IgD-negative memory B cell (primary cell): ENCODE data around the gene GCN1. TPM values are rescaled to one million over a fixed set of nuclear protein-coding genes. Genes with fewer than 3 reads are reported as not detected.
A peak's percentile ranks its signal among the peaks of the same experiment; 100 is the strongest.

Experiments
- H3K27ac Mint-ChIP-seq, 3 donors: one replicate each; pipeline ENCODE4 v1.8.0; 2020 to 2022; ENCODE audit warnings: mild to moderate bottlenecking in 3 of 3, mixed read lengths in 3 of 3, moderate library complexity in 1 of 3
- H3K27me3 Mint-ChIP-seq: one replicate; pipeline ENCODE4 v1.8.0; 2021; ENCODE audit warnings: mixed read lengths
- H3K36me3 Mint-ChIP-seq: one replicate; pipeline ENCODE4 v1.8.0; 2020; ENCODE audit warnings: mild to moderate bottlenecking, mixed read lengths
- H3K4me1 Mint-ChIP-seq, 3 donors: one replicate each; pipeline ENCODE4 v1.8.0; 2020 to 2022; ENCODE audit warnings: mixed read lengths in 3 of 3, mild to moderate bottlenecking in 1 of 3
- H3K4me3 Mint-ChIP-seq, 4 donors: one replicate each; pipeline ENCODE4 v1.8.0; 2020 to 2022; ENCODE audit warnings: mild to moderate bottlenecking in 4 of 4, mixed read lengths in 4 of 4, moderate library complexity in 3 of 4
- H3K9me3 Mint-ChIP-seq, 3 donors: one replicate each; pipeline ENCODE4 v1.8.0; 2020 to 2021; ENCODE audit warnings: mixed read lengths in 3 of 3, mild to moderate bottlenecking in 1 of 3
- polyA plus RNA-seq: library from polyadenylated mRNA; unstranded; fragments of 300-500 nt; fragmentation: Illumina TruSeq; gene quantifications from one replicate; pipeline ENCODE4 v1.2.3, GENCODE V29; 2021

The GCN1 gene
- polyA plus RNA-seq, 1 donor from 2014 or later: 18.4 TPM

DNA sequence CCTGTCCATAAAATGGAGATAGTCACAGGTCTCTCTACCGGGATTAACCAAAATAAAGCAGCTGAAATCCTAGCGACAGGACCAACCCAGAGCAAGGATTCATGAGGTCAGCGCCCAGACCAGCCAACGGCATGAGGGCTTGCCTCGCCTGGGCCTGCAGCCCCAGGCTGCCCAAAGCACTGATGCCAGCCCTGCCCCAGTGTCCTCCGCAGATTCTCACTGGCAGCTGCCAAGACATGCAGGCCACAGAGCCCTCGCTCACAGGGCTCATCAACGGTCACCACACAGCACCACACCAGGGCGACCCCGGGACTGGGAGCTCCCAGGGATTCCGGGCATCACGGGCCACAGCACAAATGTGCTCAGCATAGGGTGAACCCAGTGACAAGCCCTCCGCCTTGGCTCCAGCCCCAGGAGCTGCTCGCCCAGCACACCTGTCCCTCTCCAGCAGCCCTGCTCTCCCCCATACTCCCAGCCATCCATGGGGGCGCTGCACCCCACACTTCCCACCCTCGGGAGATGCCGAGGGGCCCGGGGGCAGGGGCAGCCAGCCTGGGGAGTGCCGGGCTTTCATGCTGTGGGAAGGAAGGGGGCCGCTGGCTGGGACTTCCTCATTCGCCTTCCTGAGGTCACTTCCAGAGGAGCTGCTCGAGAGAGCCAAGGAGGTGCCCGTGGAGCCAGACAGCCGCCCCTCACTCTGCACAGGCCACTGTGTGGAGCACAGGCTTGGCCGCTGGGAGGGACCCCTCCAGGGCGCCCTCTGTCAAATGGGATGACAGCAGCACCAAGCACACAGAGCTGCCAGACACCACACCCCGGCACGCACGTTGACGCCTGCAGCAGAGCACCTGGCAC, 92.1 kb downstream of the GCN1 start:
- H3K27me3 Mint-ChIP-seq: no peaks in the 10 kb centered on the region
- H3K4me1 Mint-ChIP-seq: peaks cover 2 to 18% (median 10%) of the 10 kb centered on the region in 3 donors
- H3K4me3 Mint-ChIP-seq: no peak overlapping the region
- H3K27ac Mint-ChIP-seq: no peak overlapping the region
- peaks cover 5% of the 10 kb centered on the region for H3K36me3 Mint-ChIP-seq
- H3K9me3 Mint-ChIP-seq: no peaks in the 10 kb centered on the region

DNA sequence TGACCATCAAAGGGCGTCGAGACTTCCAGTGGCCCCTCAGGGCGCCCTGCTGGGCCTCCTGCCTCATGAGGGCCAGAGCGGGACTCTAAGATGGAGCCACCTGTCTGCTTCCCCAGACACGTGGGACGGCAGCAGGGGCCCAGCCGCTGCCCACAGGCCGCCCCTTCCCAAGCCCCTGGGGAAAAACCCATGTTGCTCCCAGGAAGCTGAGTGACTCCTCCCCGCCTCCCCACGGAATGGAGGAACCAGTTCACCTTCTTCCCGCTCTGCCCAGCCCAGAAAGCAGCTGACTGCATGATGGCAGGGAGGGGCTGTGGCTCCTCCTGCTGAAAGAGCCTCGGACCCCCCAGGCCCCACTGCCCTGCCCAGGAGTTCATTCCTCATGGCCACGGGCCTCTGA, 92.9 kb downstream of the GCN1 start:
- Mint-ChIP-seq H3K4me1 (peaks cover 2 to 17% (median 10%) of the 10 kb centered on the region in 3 donors), H3K9me3 (no peaks in the 10 kb centered on the region), H3K27me3 (no peaks in the 10 kb centered on the region), H3K4me3 (peak overlapping the region in 2 of 4 donors; percentile 63 to 77), H3K36me3 (peaks cover 5% of the 10 kb centered on the region), H3K27ac (peak overlapping the region in 1 of 3 donors; percentile 29)

DNA sequence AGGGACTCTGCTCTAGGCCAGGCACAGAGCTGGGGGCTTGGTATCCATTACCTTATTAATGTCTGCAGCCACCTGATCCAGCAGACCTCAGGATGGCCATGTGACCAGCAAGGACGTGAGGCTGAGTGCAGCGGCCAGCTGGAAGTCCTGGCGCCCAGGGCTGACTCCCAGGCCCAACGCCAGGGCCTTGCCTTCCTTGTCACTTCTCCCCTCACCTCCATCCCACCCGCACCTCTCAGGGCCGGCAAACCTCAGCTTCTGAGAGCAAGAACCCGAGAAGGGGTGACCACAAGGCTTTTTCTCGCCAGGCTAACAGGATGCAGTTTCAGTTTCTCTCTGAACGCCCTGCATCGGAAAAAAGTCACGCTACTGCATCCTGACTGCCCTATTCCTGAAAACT, 93.3 kb downstream of the GCN1 start:
- peak overlapping the region in 1 of 3 donors; percentile 29 for H3K27ac Mint-ChIP-seq
- peaks cover 2 to 15% (median 7%) of the 10 kb centered on the region in 3 donors for H3K4me1 Mint-ChIP-seq
- H3K9me3 Mint-ChIP-seq: no peaks in the 10 kb centered on the region
- no peaks in the 10 kb centered on the region for H3K27me3 Mint-ChIP-seq
- H3K36me3 Mint-ChIP-seq: peaks cover 5% of the 10 kb centered on the region
- peak overlapping the region in 2 of 4 donors; percentile 63 to 77 for H3K4me3 Mint-ChIP-seq

DNA sequence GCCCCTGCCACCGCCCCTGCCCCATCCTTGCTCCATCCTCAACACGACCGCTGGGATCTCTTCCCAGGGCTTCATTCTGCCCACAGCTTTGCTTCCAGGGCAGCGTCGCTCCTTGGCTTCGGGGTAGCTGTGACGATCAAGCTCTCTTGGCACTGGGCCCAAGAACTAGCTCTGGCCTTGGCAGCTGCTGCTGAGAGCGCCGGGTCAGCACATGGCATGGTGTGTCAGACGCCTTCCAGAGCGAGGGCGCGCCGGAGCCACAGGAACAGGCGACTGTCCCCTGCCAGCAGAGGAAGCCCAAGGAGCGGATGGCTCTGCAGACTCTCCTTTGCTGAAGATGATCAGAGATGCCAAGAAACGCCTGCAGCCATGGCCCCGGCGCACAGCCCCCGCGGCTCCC, 93.9 kb downstream of the GCN1 start:
- Mint-ChIP-seq H3K4me1 (peaks cover 2 to 12% (median 4%) of the 10 kb centered on the region in 3 donors), H3K36me3 (peaks cover 5% of the 10 kb centered on the region), H3K4me3 (no peak overlapping the region), H3K27me3 (no peaks in the 10 kb centered on the region), H3K9me3 (no peaks in the 10 kb centered on the region), H3K27ac (no peak overlapping the region)

DNA sequence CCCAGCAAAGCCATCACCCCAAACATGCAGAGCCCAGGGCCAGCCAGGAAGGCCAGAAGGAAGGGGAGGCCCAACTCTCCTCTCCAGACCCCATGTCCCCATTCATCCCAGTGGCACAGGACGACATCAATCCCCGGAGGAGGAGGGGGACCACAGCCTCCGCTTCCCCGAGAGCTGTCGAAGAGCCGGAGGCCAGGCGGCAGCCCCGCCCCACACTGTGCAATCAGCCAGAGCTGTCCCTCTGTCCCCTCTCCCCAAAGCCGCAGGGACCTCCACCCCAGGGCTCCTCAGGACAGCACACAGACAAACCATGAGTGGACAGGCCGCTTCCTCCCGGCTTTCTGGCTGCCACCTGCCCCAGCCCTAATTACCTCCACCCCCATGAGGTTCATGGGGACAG, 94.8 kb downstream of the GCN1 start:
- Mint-ChIP-seq H3K4me1 (peaks cover 0 to 10% (median 2%) of the 10 kb centered on the region in 3 donors), H3K4me3 (no peak overlapping the region), H3K36me3 (peaks cover 2% of the 10 kb centered on the region), H3K27me3 (no peaks in the 10 kb centered on the region), H3K27ac (no peak overlapping the region), H3K9me3 (no peaks in the 10 kb centered on the region)

DNA sequence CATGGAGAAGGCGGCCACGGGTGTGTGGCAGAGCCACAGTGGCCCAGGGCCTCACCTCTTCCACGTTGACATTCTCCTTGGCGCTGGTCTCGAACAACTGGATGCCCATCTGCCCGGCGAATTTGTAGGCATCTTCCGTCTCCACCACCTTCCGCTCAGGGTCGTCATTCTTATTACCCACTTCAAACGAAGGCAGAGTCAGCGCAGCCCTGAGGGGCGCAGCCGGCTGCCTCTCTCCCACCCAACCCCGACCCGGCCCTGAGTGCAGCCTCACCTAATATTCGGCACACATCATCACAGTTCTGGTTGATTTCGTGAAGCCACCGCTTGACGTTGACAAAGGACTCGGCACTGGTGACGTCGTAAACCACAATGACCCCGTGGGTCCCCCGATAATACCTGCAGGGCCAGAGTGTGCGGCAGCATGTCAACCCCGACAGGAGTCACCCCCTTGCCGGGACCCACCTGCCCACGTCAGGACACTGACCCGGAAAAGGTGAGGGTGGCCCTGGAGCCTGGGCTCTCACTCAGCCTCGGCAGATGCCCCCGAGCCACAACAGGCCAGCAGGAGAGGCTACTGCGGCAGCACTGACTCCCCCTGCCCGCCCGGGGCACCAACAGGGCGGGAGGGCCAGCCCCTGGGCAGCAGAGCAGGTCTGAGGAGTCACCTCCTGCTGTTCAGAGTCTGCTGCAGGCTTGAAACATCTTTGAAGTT, 95.6 kb downstream of the GCN1 start:
- Mint-ChIP-seq H3K27ac (no peak overlapping the region), H3K4me1 (peaks cover 0 to 10% (median 2%) of the 10 kb centered on the region in 3 donors), H3K27me3 (no peaks in the 10 kb centered on the region), H3K36me3 (peaks cover 2% of the 10 kb centered on the region), H3K9me3 (no peaks in the 10 kb centered on the region), H3K4me3 (no peak overlapping the region)

DNA sequence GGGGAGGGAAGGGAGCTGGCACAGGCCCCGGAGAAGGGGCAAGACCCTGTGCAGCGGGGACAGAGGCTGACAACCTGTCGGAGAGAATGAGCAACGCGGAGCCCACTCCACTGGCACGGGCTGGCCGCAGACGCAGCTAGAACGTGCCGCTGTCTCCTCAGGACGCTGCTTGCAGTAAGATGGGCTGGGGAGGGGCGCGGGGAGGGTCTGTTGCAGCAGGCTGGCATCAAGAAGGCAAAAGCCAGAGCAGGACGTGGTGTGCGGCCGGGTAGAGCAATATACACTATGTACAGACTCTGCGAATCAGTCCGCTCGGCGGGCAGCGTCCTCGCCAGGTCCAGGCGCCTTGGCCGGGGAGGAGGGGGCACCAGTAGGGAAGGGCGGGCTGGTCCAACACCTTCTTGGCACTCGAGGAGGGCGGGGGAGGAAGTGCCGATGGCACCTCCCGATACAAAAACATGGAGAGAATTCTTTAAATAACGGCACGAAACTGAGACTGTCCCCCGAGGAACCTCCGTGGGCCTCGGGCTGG, 97.8 kb downstream of the GCN1 start:
- H3K9me3 Mint-ChIP-seq: no peaks in the 10 kb centered on the region

DNA sequence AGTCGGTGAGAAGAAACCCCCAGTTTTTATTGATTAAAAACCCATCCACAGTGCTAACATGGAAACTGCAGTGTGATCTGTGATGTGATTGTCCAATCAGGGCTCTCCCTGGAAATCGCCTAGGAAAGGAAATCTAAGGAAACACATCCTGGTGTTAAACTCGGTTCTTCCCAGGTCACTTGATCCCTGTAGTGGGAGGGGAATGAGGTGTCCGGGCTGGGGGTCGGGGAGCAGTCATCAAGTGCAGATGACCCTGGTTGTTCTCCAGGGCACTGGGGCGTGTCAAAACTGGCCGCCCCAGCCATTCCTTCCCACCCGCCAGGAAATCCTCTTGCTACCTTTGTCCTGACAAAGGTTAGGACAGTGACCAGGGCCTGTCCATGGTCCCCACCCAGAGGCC, 98.8 kb downstream of the GCN1 start:
- Mint-ChIP-seq H3K9me3 (no peaks in the 10 kb centered on the region), H3K4me3 (no peak overlapping the region), H3K27me3 (no peaks in the 10 kb centered on the region), H3K4me1 (no peaks in the 10 kb centered on the region), H3K27ac (no peak overlapping the region), H3K36me3 (peaks cover 5% of the 10 kb centered on the region)

More for the DNA sequence above, 97.8 kb downstream of the GCN1 start:
- peaks cover 0 to 6% (median 2%) of the 10 kb centered on the region in 3 donors for H3K4me1 Mint-ChIP-seq
- no peak overlapping the region for H3K27ac Mint-ChIP-seq
- no peaks in the 10 kb centered on the region for H3K27me3 Mint-ChIP-seq
- no peak overlapping the region for H3K4me3 Mint-ChIP-seq
- H3K36me3 Mint-ChIP-seq: peaks cover 2% of the 10 kb centered on the region

DNA sequence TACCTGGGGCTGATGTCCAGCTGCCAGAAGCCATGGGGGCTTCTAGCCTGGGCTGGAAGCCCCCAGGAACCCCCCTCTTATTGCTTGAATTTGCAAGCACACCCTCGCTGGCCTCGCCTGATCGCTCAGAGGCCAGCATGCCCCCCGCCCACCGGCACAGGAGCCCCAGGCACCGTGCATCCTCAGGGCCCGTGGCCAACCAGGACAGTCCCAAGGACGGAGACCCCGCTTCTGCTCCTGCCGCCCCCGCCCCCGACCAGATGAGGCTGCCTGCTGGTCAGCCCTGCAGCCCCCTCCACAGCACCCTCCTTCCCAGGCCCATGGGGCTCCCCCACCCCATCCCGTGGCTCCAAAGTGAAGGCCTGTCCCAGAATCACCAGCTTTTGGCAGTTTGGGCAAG, 99.2 kb downstream of the GCN1 start:
- Mint-ChIP-seq H3K4me3 (no peak overlapping the region), H3K9me3 (no peaks in the 10 kb centered on the region), H3K4me1 (no peaks in the 10 kb centered on the region), H3K27me3 (no peaks in the 10 kb centered on the region), H3K27ac (no peak overlapping the region), H3K36me3 (peaks cover 5% of the 10 kb centered on the region)

DNA sequence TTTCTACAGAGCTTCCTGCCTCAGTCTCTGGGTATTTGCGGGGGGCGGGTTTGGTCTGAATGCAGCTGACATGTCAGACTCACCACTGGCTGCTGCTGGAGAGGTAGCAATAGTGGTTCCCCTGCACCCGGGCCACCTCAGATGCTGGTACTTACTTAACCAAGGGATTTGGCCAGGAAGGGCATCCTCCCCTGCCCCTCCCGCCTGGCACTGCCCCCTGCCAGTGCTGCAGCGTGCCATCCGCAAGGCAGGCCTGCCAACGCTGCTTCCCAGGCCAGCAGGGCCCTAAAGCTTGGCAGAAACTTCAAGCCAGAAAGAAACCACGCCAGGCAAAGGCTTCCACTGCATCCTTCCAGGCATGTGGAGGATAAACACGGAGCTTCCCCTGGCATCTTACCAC, 100.0 kb downstream of the GCN1 start:
- Mint-ChIP-seq H3K27ac (peak overlapping the region in 1 of 3 donors; percentile 51), H3K27me3 (no peaks in the 10 kb centered on the region), H3K4me1 (no peaks in the 10 kb centered on the region), H3K9me3 (no peaks in the 10 kb centered on the region), H3K36me3 (peaks cover 9% of the 10 kb centered on the region), H3K4me3 (no peak overlapping the region)

DNA sequence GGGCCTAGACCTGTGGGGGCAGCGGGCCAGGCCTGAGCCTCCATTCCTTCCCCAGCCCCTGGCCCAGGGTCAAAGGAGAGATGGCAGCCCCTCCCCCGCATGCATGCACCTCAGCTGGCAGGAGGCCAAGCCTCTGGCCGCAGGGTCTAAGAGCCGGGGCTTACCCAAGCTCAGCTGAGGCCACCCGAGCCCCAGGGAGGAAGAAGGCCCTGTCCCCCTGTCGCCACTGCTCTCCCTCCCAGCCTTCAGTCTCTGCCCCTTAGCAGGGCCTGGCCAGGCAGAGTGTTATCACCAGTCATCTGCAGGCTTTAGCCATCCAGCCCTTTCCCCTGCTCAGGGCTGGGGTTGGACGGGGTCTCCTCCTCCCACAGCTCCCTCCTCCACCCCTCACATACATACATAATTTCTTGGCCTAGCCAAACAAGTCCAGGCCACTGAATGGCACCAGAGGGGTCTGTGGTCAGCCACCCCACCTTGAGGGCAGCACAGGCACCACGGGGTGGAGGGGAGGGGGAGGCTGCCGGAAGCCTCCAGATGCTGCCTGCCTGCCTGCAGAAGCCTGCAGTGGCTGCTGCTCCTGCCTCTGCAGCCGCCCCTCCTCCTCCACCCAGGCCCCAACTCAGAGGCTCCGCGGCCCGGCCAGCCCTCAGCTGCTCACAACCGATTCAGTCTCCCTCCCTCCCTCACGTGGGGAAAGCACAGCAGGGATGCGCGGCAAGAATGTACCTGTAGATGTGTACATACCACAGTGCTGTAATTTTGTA, 100.7 kb downstream of the GCN1 start:
- Mint-ChIP-seq H3K4me3 (no peak overlapping the region), H3K27me3 (no peaks in the 10 kb centered on the region), H3K36me3 (peaks cover 11% of the 10 kb centered on the region), H3K27ac (peak overlapping the region in 1 of 3 donors; percentile 51), H3K9me3 (no peaks in the 10 kb centered on the region), H3K4me1 (no peaks in the 10 kb centered on the region)

DNA sequence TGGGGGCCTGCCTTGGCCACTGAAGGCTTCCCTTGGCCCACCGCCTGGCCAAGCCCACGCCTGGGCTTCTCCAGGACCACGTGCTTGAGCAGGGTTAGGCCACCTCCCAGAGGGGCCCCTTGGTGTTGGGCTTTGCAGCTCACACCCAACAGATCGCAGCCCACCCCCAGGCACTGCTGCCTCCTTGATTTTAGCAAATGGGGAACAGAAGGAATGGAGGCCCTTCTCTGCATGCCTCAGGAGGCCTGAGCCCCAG, 101.3 kb downstream of the GCN1 start:
- H3K4me1 Mint-ChIP-seq: no peaks in the 10 kb centered on the region
- H3K4me3 Mint-ChIP-seq: no peak overlapping the region
- H3K36me3 Mint-ChIP-seq: peaks cover 11% of the 10 kb centered on the region
- H3K9me3 Mint-ChIP-seq: no peaks in the 10 kb centered on the region
- H3K27ac Mint-ChIP-seq: no peak overlapping the region
- H3K27me3 Mint-ChIP-seq: no peaks in the 10 kb centered on the region

DNA sequence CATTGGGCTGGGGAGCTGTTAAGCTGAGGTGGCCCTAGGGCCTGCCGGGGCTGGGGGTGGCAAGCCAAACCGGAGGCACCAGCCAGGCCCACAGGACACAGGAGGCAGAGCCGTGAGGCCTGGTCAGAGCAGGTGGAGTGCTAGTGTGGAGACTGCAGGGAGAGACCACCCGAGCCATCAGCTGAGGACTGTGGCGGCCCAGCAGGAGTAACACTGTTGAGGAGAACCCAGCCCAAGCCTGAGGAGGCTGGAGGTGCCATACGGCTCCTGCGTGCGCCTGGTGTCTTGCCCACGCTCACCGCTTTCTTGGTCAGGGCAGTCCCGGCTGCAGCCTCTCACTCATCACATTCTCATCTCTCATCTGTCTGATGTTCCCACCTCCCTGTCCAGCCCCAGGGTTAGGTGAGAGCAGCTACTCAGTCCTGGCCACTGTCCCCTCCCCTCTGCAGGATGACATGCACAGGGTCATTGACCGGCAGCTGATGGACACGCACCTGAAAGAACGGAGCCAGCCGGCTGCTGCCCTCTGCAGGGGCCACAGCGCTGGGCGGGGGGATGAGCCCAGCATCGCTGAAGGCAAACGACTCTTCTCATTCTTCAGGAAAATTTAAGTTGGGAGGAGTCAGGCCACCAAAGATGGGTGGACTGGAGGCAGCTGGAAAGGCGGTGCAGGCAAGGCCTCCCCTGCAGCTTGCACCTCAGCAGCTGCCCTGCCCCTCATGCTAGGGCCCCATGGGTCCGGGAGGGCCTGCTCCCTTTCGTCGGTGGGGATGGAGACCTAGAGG, 101.8 kb downstream of the GCN1 start:
- H3K9me3 Mint-ChIP-seq: no peaks in the 10 kb centered on the region
- peaks cover 0 to 2% (median 0%) of the 10 kb centered on the region in 3 donors for H3K4me1 Mint-ChIP-seq
- no peak overlapping the region for H3K27ac Mint-ChIP-seq
- H3K4me3 Mint-ChIP-seq: no peak overlapping the region
- peaks cover 11% of the 10 kb centered on the region for H3K36me3 Mint-ChIP-seq
- H3K27me3 Mint-ChIP-seq: no peaks in the 10 kb centered on the region

DNA sequence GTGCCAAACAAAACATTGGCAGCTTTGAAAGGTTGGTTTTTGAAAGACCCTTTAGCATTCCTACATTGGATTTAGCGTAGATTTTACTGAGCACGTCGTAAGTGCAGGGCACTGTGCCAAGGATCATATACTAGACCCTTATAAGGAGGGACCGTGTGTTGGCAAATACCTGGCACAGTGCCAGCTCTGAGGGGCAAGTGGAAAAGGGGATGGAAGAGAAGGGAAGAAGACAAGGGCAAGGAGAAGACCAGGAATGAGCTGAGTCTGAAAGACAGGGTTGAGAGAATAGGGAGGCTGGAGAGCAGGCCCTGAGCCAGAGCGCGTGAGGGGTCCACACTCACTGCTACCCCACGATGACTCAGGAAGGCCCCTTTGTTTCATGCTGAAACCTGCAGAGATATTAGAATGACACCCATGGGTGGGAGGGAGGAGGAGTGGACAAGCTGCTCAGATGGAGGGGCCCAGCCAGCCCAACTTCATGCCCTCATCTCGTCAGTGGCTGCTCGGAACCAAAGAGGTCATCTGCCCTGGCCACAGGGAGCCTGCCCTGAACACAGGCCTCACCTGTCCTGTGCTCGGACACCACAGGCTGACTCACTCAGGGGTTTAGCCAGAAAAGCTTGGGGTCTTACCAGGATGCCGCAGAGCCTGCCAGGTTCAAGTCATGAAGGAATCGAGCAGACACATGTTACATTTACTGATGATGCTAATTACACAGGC, 103.0 kb downstream of the GCN1 start:
- H3K4me1 Mint-ChIP-seq: peaks cover 5 to 12% (median 8%) of the 10 kb centered on the region in 3 donors
- peak overlapping the region in 1 of 4 donors; percentile 77 for H3K4me3 Mint-ChIP-seq
- peak overlapping the region in 1 of 3 donors; percentile 2 for H3K27ac Mint-ChIP-seq
- H3K27me3 Mint-ChIP-seq: no peaks in the 10 kb centered on the region
- peaks cover 11% of the 10 kb centered on the region for H3K36me3 Mint-ChIP-seq
- H3K9me3 Mint-ChIP-seq: no peaks in the 10 kb centered on the region
